WERI-Rb-1 (cell line): ENCODE data around the gene RBBP5.

Source experiments
- DNase-seq: peaks from one replicate; pipeline ENCODE4 v3.0.0-alpha.2; 2020
- H3K27ac ChIP-seq: fragments of 250-450 bp; sonication (Bioruptor Pico); 2 replicates; pipeline ENCODE4 v1.5.1; 2020; ENCODE audit warnings: mild to moderate bottlenecking, moderate library complexity
- H3K27me3 ChIP-seq: fragments of 250-450 bp; sonication (Bioruptor Pico); 2 replicates; pipeline ENCODE4 v1.5.1; 2021; ENCODE audit warnings: mild to moderate bottlenecking, low read depth, moderate library complexity; ENCODE audit not compliant: insufficient read depth, severe bottlenecking
- H3K36me3 ChIP-seq: fragments of 250-450 bp; sonication (Bioruptor Pico); 2 replicates; pipeline ENCODE4 v1.5.1; 2020; ENCODE audit warnings: mild to moderate bottlenecking, moderate library complexity
- H3K4me3 ChIP-seq: 2 replicates; pipeline ENCODE4 v1.5.1; 2011; ENCODE audit warnings: low read depth, mild to moderate bottlenecking, control low read depth, low read length
- H3K9me3 ChIP-seq: fragments of 250-450 bp; sonication (Bioruptor Pico); 2 replicates; pipeline ENCODE4 v1.5.1; 2021; ENCODE audit warnings: mild to moderate bottlenecking, moderate library complexity; ENCODE audit not compliant: severe bottlenecking
- CTCF ChIP-seq: IDR thresholded peaks from 2 replicates; pipeline ENCODE4 v1.5.1; 2011; ENCODE audit warnings: low read depth, mild to moderate bottlenecking, control low read depth, inconsistent platforms, low read length

Gene RBBP5

GRCh38 chr1:205147191-205147835, 25.5 kb upstream of the RBBP5 start:
- no peak for DNase-seq
- no peaks in the 10 kb centered on the region for H3K27me3 ChIP-seq
- no peaks in the 10 kb centered on the region for H3K9me3 ChIP-seq
- no peak overlapping the region for H3K4me3 ChIP-seq
- H3K36me3 ChIP-seq: peaks cover 33% of the 10 kb centered on the region
- TF ChIP-seq CTCF: no peak
- no peak overlapping the region for H3K27ac ChIP-seq

GRCh38 chr1:205144751-205145150, 23.0 kb upstream of the RBBP5 start:
- Histone ChIP-seq H3K27me3 (no peaks in the 10 kb centered on the region), H3K9me3 (no peaks in the 10 kb centered on the region), H3K27ac (no peak overlapping the region), H3K36me3 (peaks cover 17% of the 10 kb centered on the region), H3K4me3 (no peak overlapping the region)
- TF ChIP-seq CTCF: no peak
- no peak for DNase-seq

- no peak overlapping the region for H3K27ac ChIP-seq
- H3K36me3 ChIP-seq: peaks cover 16% of the 10 kb centered on the region
- peaks cover 3% of the 10 kb centered on the region for H3K9me3 ChIP-seq
- TF ChIP-seq CTCF: no peak
- no peak overlapping the region for H3K4me3 ChIP-seq
- no peak for DNase-seq
- no peaks in the 10 kb centered on the region for H3K27me3 ChIP-seq
Observed at GRCh38 chr1:205144046-205144720, 22.4 kb upstream of the RBBP5 start.

- Histone ChIP-seq H3K27me3 (no peaks in the 10 kb centered on the region), H3K27ac (no peak overlapping the region), H3K36me3 (peaks cover 3% of the 10 kb centered on the region), H3K9me3 (peaks cover 3% of the 10 kb centered on the region), H3K4me3 (no peak overlapping the region)
- TF ChIP-seq CTCF: no peak
- DNase-seq: no peak
Observed at GRCh38 chr1:205142102-205142469, 20.3 kb upstream of the RBBP5 start.

GRCh38 chr1:205141236-205142101, 19.7 kb upstream of the RBBP5 start:
- peak; percentile 94 for TF ChIP-seq CTCF
- peak; percentile 94 for DNase-seq
- no peak overlapping the region; the same call in 1 of the 2 replicates for H3K27ac ChIP-seq

More at GRCh38 chr1:205141236-205142101, 19.7 kb upstream of the RBBP5 start:
- Histone ChIP-seq H3K4me3 (no peak overlapping the region), H3K9me3 (peaks cover 3% of the 10 kb centered on the region), H3K36me3 (no peaks in the 10 kb centered on the region), H3K27me3 (no peaks in the 10 kb centered on the region)
